NCI-H1105 treated with DMSO at 0.1 percent for 48 hours (cell line): ENCODE measurements around the gene LARGE1.
A peak's percentile ranks its signal among the peaks of the same experiment; 100 is the strongest.

Source experiments
- DNase-seq: peaks from one replicate; lab custom pipeline; 2025; lab: John Stamatoyannopoulos, UW

The LARGE1 gene

GRCh38 chr22:33920197-33920540 lies at the start of gene LARGE1:
LARGE1 (minus strand) TSS chr22:33920476.
- peak; percentile 9 for DNase-seq

DNA sequence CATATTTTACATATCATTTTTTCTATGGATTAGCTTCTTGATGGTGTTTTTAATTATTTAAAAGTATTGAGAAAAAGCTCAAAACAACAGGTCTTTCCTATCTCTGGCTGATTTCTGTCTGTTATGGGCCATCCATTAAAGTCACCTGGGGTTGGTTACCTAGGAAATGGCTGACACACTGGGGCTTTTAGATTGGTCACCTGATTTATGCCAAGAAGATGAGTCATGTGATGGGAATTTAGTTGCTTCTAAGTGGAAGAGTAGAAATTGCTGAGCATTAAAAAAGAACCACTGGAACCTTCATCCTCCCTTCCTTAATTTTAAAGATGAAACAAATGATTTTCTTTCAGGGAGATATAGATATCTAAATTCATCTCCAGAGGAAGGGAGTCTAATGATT lies 48.8 kb upstream of the LARGE1 start:
- DNase-seq = no peak

DNA sequence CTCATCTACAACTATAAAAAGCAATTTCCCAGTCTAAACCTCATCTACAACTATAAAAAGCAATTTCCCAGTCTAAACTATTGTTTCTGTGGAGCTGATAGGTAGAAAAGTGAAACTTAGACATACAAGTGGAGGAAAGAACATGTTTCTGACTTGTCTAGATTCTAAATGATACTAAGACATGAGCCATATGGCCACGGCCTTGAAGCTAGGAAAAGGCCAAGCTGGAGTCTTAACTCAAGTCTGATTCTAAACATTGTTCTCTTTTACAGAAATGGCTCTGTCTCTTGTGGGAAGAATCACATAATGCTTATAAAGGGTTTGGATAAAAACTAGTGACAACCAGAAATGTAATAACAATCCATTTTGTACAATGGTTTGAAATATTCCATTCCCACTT lies 43.8 kb upstream of the LARGE1 start:
- no peak for DNase-seq

DNA sequence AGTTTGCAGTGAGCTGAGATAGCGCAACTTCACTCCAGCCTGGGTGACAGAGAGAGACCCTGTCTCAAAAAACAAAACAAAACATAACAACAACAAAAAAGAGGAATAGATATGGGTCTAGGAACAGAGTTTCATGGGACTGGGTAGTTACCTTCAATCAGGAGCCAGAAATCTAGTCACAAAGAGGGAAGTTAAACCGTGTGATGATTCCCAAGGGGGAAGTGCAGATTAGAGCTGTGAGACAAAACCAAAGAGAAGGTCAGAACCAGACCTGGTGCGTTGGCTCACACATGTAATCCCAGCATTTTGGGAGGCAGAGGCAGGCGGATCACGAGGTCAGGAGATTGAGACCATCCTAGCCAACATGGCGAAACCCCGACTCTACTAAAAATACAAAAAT lies 42.1 kb upstream of the LARGE1 start:
- no peak for DNase-seq

GRCh38 chr22:33958741-33959140 lies 38.5 kb upstream of the LARGE1 start:
- no peak for DNase-seq

DNA sequence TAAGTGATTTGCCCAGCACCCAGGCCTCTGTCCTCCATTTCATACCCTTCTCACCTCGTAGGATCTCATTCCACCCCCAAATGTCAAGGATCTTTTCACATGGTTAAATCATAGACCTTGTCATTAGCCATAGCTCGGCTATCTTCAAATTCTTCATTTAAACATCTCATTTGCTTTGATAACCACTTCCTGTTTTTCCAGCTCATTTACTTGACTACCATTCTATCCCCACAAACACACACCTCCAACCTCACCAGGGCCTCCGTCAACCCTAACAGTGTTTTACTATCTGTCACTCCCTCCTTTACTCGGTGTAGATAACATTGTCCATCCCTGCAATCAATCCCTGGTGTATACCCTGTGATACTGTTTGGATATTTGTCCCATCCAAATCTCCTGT lies 36.8 kb upstream of the LARGE1 start:
- no peak for DNase-seq

DNA sequence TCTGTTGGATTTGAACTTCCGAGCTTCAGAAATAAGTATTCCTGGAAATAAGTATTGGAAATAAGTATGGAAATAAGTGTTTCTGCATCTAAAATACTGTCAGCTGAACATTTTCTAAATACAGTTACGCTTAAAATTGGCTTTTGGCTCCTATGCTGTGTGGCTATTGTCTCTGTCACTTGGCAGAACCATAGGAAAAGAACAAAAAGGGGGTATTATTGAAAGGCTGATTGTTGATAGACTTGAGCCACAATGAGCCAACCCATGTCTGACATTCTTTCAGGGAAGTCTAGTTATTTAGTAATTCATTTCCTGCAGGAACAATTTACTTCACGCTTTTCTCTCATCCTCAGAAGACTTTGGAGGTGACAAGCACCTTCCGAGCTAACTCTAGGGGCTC lies 32.5 kb upstream of the LARGE1 start:
- DNase-seq = peak; percentile 45

DNA sequence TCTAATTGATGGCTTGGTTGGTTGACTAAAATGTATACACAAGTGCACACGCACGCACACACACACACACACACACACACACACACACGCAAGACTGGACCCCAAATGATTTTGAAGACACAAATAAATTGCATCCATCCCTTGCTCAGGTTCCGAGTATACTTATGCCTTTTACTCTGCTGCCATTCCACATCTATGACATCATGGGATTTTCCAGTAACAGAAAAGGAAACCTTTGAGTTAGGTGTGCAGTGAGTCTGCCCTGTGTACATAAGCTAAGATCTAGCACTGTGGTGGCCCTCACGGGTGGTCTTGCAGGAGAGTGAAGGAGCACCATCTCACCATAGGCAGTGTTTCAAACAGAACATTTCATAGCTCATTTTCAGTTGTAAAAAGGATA lies 20.5 kb upstream of the LARGE1 start:
- no peak for DNase-seq

- DNase-seq = no peak
Measured at GRCh38 chr22:33932997-33933396, 12.7 kb upstream of the LARGE1 start.

DNA sequence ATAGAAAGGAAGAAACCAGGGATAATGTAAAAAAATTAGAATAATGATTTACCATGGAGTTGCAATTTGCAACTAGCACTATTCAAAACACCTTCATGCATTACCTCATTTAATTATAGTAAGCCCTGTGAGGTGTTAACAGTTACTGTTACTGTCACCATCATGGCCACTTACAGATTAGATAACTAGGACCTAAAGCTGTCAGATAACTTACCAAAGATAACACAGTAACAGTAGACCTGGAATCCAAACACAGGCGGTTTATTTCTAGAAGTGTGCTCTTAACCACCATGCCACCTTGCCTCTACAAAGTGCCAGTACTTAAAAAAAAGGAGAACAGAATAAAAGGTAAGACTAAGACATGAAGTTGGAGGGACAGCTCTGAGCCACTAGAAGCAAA lies 11.1 kb upstream of the LARGE1 start:
- no peak for DNase-seq

DNA sequence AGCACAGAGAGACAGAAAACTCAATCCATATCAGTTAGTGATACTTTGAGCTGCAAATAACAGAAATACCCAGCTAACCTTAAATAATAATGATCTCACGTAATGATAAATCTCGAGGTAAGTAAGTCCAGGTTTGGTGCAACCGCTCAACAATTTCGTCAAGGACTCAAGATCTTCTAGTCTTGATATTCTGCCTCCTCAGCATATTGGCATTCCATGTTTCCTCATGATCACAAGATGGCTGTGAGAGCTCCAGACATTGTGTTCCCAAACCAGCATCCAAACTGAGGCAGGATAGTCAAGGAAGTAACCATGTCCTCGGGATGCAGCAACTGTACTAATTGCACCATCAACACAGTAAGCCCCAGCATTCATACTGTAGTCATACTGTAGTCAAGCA lies 7.5 kb upstream of the LARGE1 start:
- DNase-seq = no peak

DNA sequence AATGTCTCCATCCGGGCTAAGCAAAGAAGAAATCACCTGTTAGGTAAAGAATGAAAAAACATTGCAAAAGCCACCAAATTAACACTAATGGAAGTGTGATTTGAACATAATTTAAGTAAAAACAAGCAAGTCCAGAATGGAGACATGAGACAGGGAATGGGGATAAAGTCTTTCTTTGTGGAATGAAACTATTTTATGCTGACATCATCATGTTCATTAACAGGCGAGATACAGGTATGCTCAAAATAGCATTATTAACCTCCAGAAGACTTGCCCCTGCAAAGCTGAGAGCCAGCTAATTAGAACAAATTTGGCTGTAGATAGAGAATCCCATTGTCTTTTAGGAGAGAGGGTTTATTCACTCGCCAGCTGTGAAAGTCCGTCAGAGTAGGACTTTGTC lies 4.9 kb upstream of the LARGE1 start:
- no peak for DNase-seq

DNA sequence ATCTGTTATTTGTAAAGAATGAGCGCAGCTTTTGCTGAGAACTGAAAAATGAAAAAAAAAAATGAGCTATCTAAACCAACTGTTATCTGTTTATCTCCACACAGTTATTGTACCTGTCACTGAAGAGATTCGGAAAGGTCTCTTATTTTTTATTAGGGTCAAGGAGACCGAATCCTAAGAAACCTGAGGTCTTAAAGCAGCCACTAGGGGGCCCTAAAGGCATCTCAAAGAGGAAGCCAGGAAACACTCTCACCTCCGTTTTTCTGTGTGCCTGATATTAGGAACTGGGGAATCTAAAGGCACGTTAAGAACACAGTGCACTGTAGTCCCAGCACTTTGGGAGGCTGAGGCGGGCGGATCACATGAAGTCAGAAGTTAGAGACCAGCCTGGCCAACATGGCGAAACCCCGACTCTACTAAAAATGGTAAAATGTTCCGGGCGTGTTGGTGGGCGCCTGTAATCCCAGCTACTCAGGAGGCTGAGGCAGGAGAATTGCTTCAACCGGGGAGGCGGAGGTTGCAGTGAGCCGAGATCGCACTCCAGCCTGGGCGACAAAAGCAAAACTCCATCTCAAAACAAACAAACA lies 3.5 kb upstream of the LARGE1 start:
- DNase-seq = peak; percentile 73

DNA sequence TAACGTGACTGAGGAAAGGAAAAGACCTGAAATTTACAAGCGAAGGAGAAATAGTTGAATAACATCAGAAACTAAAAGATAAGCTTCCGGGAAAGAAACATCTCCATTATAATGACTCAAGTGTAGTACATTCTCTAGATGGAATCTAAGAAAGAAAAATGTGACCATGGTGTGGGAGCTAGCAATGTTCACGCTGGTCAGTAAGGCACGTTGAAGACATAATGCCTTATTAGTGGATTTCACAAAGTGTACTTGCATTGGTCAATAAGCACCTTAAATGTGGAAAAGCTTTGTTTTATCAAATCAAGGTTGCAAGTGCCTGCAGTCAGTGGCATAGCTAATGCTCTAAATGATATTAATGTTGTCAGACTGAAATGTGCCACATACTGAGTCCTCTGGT lies 2.8 kb upstream of the LARGE1 start:
- DNase-seq = no peak

DNA sequence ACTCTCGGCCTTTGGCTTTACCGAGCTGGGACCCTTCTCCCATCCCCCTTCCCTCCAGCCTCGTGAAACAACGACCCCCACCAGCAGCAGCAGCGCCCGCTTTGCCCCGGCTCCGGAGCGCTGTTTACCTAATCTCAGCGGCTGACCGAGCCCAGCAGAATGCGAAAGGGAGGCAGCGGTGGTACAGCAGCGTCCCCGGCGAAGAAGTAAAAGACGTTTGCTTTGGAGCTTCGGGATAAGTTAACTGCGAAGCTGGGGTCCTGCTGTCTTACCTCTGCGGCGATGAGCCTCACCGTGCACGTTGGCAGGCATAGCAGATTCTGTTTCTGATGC lies 2.0 kb upstream of the LARGE1 start:
- peak; percentile 53 for DNase-seq

GRCh38 chr22:33921525-33922348 lies 1.5 kb upstream of the LARGE1 start:
- DNase-seq = peak; percentile 67

DNA sequence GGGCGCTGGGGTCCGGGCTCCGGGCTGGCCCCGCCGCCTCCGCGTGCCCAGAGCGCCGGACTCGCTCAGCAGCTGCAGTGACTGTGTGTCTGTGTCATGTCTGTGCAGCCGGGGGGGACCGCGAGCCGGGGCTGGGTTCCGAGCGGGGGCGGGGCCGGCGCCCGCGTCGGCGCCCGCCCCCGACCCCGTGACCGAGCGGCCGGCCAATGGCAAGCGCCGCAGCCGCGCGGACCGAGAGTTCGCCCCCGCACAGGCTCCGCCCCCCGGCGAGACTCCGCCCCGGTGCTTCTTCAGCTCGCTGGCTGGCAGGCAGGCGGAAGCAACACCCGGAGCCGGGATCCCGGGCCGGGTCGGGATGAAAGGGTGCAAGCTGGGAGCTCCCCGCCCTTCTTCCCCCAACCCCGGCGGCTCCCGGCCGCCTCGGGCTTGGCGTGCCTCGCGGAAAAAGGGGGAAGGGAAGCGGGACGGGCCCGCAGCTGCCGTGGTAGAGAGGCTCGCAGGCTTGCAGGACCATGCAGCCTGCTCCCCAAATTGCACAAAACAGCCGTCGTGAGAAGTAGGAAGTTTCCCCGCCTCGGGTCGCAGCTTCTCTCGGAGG lies 750 bp upstream of the LARGE1 start:
- DNase-seq = peak; percentile 89

GRCh38 chr22:33919391-33920196 lies 682 bp downstream of the LARGE1 start:
- peak; percentile 47 for DNase-seq

GRCh38 chr22:33918676-33919365 lies 1.5 kb downstream of the LARGE1 start:
- no peak for DNase-seq

DNA sequence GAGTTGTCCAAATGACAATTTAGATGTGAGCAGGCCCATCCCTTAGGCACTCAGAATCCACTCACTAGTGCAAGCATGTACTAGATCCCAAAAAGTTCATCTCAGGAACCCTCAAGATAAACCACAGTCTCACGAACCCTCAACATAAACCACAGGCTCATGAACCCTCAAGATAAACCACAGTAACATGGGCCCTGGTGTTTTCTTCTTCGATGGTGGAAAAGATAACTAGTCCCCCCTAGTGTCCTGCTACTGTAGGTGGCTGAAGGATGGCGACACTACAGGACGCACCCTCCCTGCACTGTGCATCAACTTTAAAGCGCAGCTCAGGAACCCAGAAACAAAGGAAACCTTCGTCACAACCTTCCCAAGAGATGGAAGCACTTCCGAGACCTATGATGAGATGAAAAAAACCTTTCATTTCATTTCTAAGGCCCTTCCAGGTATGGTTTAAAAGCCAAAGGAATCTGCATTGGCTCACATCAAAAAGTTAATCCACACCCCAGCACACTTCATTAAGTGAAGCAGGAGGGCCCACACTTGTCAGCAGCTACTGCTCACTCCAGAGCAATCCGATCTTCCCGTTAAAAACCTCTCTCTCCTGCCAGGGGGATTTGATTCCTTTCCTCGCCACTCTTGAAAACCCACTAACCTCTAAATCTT lies 2.4 kb downstream of the LARGE1 start:
- DNase-seq = no peak

DNA sequence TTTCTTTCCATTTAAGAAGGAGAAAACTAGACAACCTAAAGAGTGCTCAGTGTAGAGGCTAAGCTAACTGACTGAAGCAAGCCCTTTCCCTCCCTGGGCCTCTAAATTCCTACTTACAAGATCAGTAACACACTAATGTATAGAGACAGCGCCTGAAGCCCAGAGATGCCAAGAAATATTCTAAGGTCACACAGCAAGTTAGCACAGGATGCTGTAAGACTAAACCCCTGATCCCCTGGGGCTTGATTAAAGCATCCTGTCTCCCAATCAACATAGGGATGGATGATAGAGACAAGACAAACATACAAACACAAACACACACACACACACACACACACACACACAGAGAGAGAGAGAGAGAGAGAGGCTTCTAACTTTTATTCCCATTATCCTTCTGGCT lies 5.6 kb downstream of the LARGE1 start:
- no peak for DNase-seq

DNA sequence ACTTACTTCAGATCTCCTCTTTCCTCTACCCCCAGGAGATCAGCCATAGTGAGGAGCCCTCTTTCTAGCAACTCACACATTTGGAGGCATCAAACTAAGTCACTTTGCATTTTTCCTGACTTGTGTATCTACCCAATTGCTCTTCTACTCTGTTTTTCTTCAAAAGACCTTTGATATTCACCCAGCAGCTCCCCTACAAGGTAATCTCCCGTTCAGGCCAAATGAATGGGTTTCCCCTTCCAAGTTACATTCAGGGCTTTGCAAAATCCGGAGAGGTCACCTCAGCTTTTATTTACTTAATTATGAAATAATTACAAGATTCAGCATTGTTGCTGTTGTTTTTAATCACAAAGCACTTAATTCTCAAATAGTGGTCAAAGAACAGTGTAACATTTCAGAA lies 6.1 kb downstream of the LARGE1 start:
- DNase-seq = no peak
